GM23338 (cell line): ENCODE data around the gene RPS19BP1. TPM values are rescaled to one million over a fixed set of nuclear protein-coding genes. Genes with fewer than 3 reads are reported as not detected.

Source experiments
- ATAC-seq: fragments of 200-7000 bp; cut with Tn5 transposase; 3 replicates; pipeline ENCODE4 v1.9.1; 2020
- DNase-seq: peaks from one replicate; pipeline ENCODE4 v3.0.0-alpha.2; 2015; ENCODE audit warnings: low spot score
- H2AFZ ChIP-seq: fragments of 200-600 bp; sonication (generic); 2 replicates; pipeline ENCODE4 v1.8.0; 2016; ENCODE audit warnings: antibody characterized with exemption, mild to moderate bottlenecking, moderate library complexity
- H3F3A ChIP-seq: fragments of 200-600 bp; sonication (generic); replicated peaks from 2 replicates; pipeline ENCODE4 v1.8.0; 2017; ENCODE audit warnings: antibody characterized with exemption, mixed run types, low read depth
- H3K27ac ChIP-seq: fragments of 200-600 bp; sonication (generic); 2 replicates; pipeline ENCODE4 v1.6.1; 2016; ENCODE audit warnings: low read depth
- H3K27me3 ChIP-seq: fragments of 200-600 bp; sonication (generic); 2 replicates; pipeline ENCODE4 v1.8.0; 2016; ENCODE audit warnings: mild to moderate bottlenecking, mixed run types, moderate library complexity; ENCODE audit not compliant: insufficient read depth
- H3K36me3 ChIP-seq: fragments of 200-600 bp; sonication (generic); 2 replicates; pipeline ENCODE4 v1.8.0; 2016; ENCODE audit warnings: mild to moderate bottlenecking; ENCODE audit not compliant: insufficient read depth
- H3K4me1 ChIP-seq: fragments of 200-600 bp; sonication (generic); 2 replicates; pipeline ENCODE4 v1.8.0; 2016; ENCODE audit warnings: mild to moderate bottlenecking, moderate library complexity; ENCODE audit not compliant: insufficient read depth
- H3K4me2 ChIP-seq: fragments of 200-600 bp; sonication (generic); 2 replicates; pipeline ENCODE4 v1.7.1; 2017; ENCODE audit warnings: mixed run types
- H3K4me3 ChIP-seq: fragments of 200-600 bp; sonication (generic); 2 replicates; pipeline ENCODE4 v1.6.1; 2016; ENCODE audit warnings: mixed run types
- H3K79me2 ChIP-seq: fragments of 200-600 bp; sonication (generic); replicated peaks from 2 replicates; pipeline ENCODE4 v1.8.0; 2017; ENCODE audit warnings: mild to moderate bottlenecking; ENCODE audit not compliant: insufficient read depth
- H3K9me2 ChIP-seq: fragments of 200-600 bp; sonication (generic); 2 replicates; pipeline ENCODE4 v1.8.0; 2017; ENCODE audit not compliant: insufficient read depth
- H4K20me1 ChIP-seq: fragments of 200-600 bp; sonication (generic); replicated peaks from 2 replicates; pipeline ENCODE4 v1.8.0; 2017; ENCODE audit warnings: mild to moderate bottlenecking; ENCODE audit not compliant: insufficient read depth
- H3K27ac Mint-ChIP-seq: 2 replicates; pipeline ENCODE4 v1.8.0; 2020; ENCODE audit warnings: inconsistent platforms, mild to moderate bottlenecking, moderate library complexity, mixed read lengths
- H3K27me3 Mint-ChIP-seq: 3 replicates; pipeline ENCODE4 v1.8.0; 2022; ENCODE audit warnings: low read depth, mild to moderate bottlenecking, moderate library complexity, mixed read lengths, inconsistent platforms; ENCODE audit not compliant: insufficient read depth, poor library complexity
- H3K36me3 Mint-ChIP-seq: 3 replicates; pipeline ENCODE4 v1.8.0; 2021; ENCODE audit warnings: low read depth, mild to moderate bottlenecking, inconsistent platforms, moderate library complexity, mixed read lengths
- H3K4me1 Mint-ChIP-seq: 3 replicates; pipeline ENCODE4 v1.8.0; 2020; ENCODE audit warnings: mild to moderate bottlenecking, inconsistent platforms, mixed read lengths
- H3K4me3 Mint-ChIP-seq: 3 replicates; pipeline ENCODE4 v1.8.0; 2021; ENCODE audit warnings: moderate library complexity, mild to moderate bottlenecking, inconsistent platforms, mixed read lengths
- H3K9me3 Mint-ChIP-seq: 3 replicates; pipeline ENCODE4 v1.8.0; 2020; ENCODE audit warnings: moderate library complexity, mild to moderate bottlenecking, inconsistent platforms, mixed read lengths
- CREB1 ChIP-seq: fragments of 250-450 bp; sonication (Bioruptor Pico); IDR thresholded peaks from 2 replicates; pipeline ENCODE4 v1.5.0; 2020; ENCODE audit warnings: low read depth, mild to moderate bottlenecking, moderate library complexity
- CTCF ChIP-seq, 2 experiments: fragments of 200-600 bp in 1 of 2; sonication (generic) in 1 of 2; conservative IDR thresholded peaks; 2 replicates each; pipeline versions ENCODE4 v1.5.1 to v1.6.1; 2016 to 2017; ENCODE audit warnings: antibody characterized with exemption in 2 of 2, low read depth in 2 of 2, mild to moderate bottlenecking in 2 of 2, moderate library complexity in 1 of 2
- EZH2 ChIP-seq: fragments of 200-600 bp; sonication (generic); IDR thresholded peaks from one replicate; pipeline ENCODE4 v1.8.0; 2017; ENCODE audit warnings: antibody characterized with exemption, mild to moderate bottlenecking, low read depth; ENCODE audit not compliant: unreplicated experiment
- EZH2phosphoT487 ChIP-seq: fragments of 200-600 bp; sonication (generic); IDR thresholded peaks from one replicate; pipeline ENCODE4 v1.8.1; 2018; ENCODE audit warnings: antibody characterized with exemption; ENCODE audit not compliant: unreplicated experiment
- JUNB ChIP-seq: IDR thresholded peaks from one replicate; pipeline ENCODE4 v1.6.1; 2016; ENCODE audit warnings: antibody characterized with exemption; ENCODE audit not compliant: unreplicated experiment
- NANOG ChIP-seq: IDR thresholded peaks from 2 replicates; pipeline ENCODE4 v1.6.1; 2016; ENCODE audit warnings: antibody characterized with exemption, borderline replicate concordance
- POLR2AphosphoS5 ChIP-seq: IDR thresholded peaks from 2 replicates; pipeline ENCODE4 v1.6.1; 2016; ENCODE audit warnings: antibody characterized with exemption, low read depth
- STAT1 ChIP-seq: IDR thresholded peaks from one replicate; pipeline ENCODE4 v1.6.1; 2016; ENCODE audit warnings: antibody characterized with exemption; ENCODE audit not compliant: unreplicated experiment
- ZNF114 ChIP-seq: fragments of 250-450 bp; sonication (Bioruptor Pico); IDR thresholded peaks from 2 replicates; pipeline ENCODE4 v1.5.0; 2020; ENCODE audit warnings: mild to moderate bottlenecking, moderate library complexity
- ZNF331 ChIP-seq: fragments of 250-450 bp; sonication (Bioruptor Pico); IDR thresholded peaks from 2 replicates; pipeline ENCODE4 v1.5.0; 2020; ENCODE audit warnings: low read depth, mild to moderate bottlenecking, moderate library complexity
- polyA plus RNA-seq: library from polyadenylated mRNA; unstranded; fragments of >200 nt; fragmentation: Nextera tagmentation; extraction: Ambion mirVana; gene quantifications from 2 replicates; pipeline ENCODE4 v1.2.1, GENCODE V29; 2016
- total RNA-seq: library from RNA; depleted of rRNA; stranded (reverse); fragments of >200 nt; shearing (Covaris generic); gene quantifications from 2 replicates; pipeline ENCODE4 v1.2.3, GENCODE V29; 2014
- TF ChIP-seq, protein P1 (sequence below): fragments of 250-450 bp; sonication (Bioruptor Pico); IDR thresholded peaks from 2 replicates; pipeline ENCODE4 v1.5.0; 2020; ENCODE audit warnings: mild to moderate bottlenecking, moderate library complexity
- TF ChIP-seq, protein P2 (sequence below): IDR thresholded peaks from 2 replicates; pipeline ENCODE4 v1.6.1; 2016; ENCODE audit warnings: antibody characterized with exemption
- TF ChIP-seq, protein P3 (sequence below): IDR thresholded peaks from one replicate; pipeline ENCODE4 v1.6.1; 2018; ENCODE audit warnings: antibody characterized with exemption; ENCODE audit not compliant: unreplicated experiment

RPS19BP1 gene
- total and polyA plus RNA-seq, 2 experiments from 2014 or later: 153 to 215 TPM

- Histone ChIP-seq H2AFZ (no peak overlapping the region), H3K27ac (no peak overlapping the region), H3K4me1 (peaks cover 5% of the 10 kb centered on the region; the same call in 1 of the 2 replicates), H3K79me2 (no peaks in the 10 kb centered on the region), H3K4me2 (no peak overlapping the region), H3F3A (peaks cover 5% of the 10 kb centered on the region; the same call in 1 of the 2 replicates), H3K9me2 (no peaks in the 10 kb centered on the region), H4K20me1 (0 out of 2 replicates have a peak, but pooled peaks cover 3% of the 10 kb centered on the region), H3K27me3 (peaks cover 12% of the 10 kb centered on the region), H3K36me3 (no peaks in the 10 kb centered on the region), H3K4me3 (no peak overlapping the region)
- TF ChIP-seq JUNB (no peak), POLR2AphosphoS5 (no peak), EZH2phosphoT487 (no peak), ZNF331 (CRISPR knock-in tag) (no peak), STAT1 (no peak), ZNF114 (CRISPR knock-in tag) (no peak), CTCF (conservative IDR thresholded peaks at IDR 0.05; ENCODE audit: low read depth in 2 of 2) (no peak), CREB1 (no peak), EZH2 (no peak), NANOG (no peak)
- TF ChIP-seq, protein P1, sequence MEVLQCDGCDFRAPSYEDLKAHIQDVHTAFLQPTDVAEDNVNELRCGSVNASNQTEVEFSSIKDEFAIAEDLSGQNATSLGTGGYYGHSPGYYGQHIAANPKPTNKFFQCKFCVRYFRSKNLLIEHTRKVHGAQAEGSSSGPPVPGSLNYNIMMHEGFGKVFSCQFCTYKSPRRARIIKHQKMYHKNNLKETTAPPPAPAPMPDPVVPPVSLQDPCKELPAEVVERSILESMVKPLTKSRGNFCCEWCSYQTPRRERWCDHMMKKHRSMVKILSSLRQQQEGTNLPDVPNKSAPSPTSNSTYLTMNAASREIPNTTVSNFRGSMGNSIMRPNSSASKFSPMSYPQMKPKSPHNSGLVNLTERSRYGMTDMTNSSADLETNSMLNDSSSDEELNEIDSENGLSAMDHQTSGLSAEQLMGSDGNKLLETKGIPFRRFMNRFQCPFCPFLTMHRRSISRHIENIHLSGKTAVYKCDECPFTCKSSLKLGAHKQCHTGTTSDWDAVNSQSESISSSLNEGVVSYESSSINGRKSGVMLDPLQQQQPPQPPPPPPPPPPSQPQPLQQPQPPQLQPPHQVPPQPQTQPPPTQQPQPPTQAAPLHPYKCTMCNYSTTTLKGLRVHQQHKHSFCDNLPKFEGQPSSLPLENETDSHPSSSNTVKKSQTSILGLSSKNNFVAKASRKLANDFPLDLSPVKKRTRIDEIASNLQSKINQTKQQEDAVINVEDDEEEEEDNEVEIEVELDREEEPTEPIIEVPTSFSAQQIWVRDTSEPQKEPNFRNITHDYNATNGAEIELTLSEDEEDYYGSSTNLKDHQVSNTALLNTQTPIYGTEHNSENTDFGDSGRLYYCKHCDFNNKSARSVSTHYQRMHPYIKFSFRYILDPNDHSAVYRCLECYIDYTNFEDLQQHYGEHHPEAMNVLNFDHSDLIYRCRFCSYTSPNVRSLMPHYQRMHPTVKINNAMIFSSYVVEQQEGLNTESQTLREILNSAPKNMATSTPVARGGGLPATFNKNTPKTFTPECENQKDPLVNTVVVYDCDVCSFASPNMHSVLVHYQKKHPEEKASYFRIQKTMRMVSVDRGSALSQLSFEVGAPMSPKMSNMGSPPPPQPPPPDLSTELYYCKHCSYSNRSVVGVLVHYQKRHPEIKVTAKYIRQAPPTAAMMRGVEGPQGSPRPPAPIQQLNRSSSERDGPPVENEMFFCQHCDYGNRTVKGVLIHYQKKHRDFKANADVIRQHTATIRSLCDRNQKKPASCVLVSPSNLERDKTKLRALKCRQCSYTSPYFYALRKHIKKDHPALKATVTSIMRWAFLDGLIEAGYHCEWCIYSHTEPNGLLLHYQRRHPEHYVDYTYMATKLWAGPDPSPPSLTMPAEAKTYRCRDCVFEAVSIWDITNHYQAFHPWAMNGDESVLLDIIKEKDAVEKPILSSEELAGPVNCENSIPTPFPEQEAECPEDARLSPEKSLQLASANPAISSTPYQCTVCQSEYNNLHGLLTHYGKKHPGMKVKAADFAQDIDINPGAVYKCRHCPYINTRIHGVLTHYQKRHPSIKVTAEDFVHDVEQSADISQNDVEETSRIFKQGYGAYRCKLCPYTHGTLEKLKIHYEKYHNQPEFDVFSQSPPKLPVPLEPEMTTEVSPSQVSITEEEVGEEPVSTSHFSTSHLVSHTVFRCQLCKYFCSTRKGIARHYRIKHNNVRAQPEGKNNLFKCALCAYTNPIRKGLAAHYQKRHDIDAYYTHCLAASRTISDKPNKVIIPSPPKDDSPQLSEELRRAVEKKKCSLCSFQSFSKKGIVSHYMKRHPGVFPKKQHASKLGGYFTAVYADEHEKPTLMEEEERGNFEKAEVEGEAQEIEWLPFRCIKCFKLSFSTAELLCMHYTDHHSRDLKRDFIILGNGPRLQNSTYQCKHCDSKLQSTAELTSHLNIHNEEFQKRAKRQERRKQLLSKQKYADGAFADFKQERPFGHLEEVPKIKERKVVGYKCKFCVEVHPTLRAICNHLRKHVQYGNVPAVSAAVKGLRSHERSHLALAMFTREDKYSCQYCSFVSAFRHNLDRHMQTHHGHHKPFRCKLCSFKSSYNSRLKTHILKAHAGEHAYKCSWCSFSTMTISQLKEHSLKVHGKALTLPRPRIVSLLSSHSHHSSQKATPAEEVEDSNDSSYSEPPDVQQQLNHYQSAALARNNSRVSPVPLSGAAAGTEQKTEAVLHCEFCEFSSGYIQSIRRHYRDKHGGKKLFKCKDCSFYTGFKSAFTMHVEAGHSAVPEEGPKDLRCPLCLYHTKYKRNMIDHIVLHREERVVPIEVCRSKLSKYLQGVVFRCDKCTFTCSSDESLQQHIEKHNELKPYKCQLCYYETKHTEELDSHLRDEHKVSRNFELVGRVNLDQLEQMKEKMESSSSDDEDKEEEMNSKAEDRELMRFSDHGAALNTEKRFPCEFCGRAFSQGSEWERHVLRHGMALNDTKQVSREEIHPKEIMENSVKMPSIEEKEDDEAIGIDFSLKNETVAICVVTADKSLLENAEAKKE (CRISPR knock-in tag): no peak
- TF ChIP-seq, protein P2, sequence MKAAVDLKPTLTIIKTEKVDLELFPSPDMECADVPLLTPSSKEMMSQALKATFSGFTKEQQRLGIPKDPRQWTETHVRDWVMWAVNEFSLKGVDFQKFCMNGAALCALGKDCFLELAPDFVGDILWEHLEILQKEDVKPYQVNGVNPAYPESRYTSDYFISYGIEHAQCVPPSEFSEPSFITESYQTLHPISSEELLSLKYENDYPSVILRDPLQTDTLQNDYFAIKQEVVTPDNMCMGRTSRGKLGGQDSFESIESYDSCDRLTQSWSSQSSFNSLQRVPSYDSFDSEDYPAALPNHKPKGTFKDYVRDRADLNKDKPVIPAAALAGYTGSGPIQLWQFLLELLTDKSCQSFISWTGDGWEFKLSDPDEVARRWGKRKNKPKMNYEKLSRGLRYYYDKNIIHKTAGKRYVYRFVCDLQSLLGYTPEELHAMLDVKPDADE: no peak
- TF ChIP-seq, protein P3, sequence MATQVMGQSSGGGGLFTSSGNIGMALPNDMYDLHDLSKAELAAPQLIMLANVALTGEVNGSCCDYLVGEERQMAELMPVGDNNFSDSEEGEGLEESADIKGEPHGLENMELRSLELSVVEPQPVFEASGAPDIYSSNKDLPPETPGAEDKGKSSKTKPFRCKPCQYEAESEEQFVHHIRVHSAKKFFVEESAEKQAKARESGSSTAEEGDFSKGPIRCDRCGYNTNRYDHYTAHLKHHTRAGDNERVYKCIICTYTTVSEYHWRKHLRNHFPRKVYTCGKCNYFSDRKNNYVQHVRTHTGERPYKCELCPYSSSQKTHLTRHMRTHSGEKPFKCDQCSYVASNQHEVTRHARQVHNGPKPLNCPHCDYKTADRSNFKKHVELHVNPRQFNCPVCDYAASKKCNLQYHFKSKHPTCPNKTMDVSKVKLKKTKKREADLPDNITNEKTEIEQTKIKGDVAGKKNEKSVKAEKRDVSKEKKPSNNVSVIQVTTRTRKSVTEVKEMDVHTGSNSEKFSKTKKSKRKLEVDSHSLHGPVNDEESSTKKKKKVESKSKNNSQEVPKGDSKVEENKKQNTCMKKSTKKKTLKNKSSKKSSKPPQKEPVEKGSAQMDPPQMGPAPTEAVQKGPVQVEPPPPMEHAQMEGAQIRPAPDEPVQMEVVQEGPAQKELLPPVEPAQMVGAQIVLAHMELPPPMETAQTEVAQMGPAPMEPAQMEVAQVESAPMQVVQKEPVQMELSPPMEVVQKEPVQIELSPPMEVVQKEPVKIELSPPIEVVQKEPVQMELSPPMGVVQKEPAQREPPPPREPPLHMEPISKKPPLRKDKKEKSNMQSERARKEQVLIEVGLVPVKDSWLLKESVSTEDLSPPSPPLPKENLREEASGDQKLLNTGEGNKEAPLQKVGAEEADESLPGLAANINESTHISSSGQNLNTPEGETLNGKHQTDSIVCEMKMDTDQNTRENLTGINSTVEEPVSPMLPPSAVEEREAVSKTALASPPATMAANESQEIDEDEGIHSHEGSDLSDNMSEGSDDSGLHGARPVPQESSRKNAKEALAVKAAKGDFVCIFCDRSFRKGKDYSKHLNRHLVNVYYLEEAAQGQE: no peak
- H3K4me3 Mint-ChIP-seq: no peak overlapping the region
- peaks cover 4% of the 10 kb centered on the region for H3K4me1 Mint-ChIP-seq
- H3K27ac Mint-ChIP-seq: no peak overlapping the region
- no peaks in the 10 kb centered on the region; the same call in none of the 3 replicates for H3K9me3 Mint-ChIP-seq
- DNase-seq (no peak), ATAC-seq (no peak)
- peaks cover 48% of the 10 kb centered on the region for H3K27me3 Mint-ChIP-seq
- no peaks in the 10 kb centered on the region for H3K36me3 Mint-ChIP-seq
These were observed 35.1 kb downstream of the RPS19BP1 start for GRCh38 chr22:39497429-39497828.
